GM12801 (cell line): ENCODE data around the gene NBEA.

Experiments used
- TF ChIP-seq, protein P1 (sequence below): IDR thresholded peaks from one replicate; pipeline ENCODE4 v1.5.1; 2011; ENCODE audit warnings: control low read depth; ENCODE audit not compliant: insufficient read length; ENCODE audit errors: extremely low read depth

The NBEA gene

DNA sequence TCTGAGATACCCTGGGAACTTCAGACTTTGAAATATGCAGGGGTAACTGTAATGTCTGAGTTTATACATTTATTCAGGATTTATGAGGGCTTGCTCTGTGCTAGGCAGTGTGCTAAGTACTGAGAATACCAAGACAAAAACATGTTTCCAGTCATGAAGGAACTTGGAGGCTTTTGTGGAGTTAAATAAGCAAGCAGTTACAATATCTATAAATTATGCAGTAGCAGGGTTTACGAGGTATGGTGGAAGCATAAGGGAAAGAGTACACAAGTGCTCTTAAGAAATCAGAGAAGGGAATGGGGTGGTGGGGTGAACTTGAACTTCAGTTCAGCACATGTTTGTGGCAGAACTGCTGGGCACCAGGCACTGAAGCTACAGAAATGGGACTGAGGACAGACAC, 506.4 kb downstream of the NBEA start:
- TF ChIP-seq, protein P1, sequence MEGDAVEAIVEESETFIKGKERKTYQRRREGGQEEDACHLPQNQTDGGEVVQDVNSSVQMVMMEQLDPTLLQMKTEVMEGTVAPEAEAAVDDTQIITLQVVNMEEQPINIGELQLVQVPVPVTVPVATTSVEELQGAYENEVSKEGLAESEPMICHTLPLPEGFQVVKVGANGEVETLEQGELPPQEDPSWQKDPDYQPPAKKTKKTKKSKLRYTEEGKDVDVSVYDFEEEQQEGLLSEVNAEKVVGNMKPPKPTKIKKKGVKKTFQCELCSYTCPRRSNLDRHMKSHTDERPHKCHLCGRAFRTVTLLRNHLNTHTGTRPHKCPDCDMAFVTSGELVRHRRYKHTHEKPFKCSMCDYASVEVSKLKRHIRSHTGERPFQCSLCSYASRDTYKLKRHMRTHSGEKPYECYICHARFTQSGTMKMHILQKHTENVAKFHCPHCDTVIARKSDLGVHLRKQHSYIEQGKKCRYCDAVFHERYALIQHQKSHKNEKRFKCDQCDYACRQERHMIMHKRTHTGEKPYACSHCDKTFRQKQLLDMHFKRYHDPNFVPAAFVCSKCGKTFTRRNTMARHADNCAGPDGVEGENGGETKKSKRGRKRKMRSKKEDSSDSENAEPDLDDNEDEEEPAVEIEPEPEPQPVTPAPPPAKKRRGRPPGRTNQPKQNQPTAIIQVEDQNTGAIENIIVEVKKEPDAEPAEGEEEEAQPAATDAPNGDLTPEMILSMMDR = no peak

DNA sequence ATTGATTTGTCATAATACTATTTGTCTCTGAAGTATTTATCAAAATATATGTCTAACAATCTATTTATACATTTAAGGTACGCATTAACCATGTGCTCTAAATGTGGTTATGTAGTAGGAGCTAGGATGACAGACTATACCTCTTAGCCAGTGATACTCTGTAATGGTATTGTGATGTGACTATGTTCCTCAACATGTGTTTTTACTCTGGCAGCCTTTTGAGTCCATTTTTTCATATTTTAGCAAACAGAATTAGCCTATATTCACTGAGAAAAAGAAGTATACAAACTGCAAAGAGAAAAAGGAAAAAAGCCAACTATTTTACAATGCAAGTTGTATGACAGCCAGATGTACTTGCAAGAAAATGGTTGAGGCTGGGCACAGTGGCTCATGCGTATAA, 507.8 kb downstream of the NBEA start:
- TF ChIP-seq, protein P1 = no peak

DNA sequence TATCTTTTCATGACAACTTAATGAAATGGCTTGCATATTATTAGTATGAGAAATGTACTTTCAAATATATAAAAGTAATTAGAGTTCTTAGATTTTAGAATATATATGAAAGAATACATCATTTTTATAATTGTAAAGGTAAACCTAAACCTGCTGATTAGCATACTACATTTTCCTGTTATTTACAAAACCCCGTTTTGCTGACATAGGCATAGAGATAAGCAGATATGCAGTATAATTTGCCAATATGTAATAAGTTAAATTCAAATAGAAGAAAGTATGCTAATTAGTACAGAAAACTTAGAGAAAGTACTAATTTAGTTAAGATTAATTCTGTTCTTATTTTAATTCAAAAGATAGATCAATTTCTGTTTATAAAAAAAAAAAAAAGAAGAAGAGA, 513.0 kb downstream of the NBEA start:
- TF ChIP-seq, protein P1 = no peak

DNA sequence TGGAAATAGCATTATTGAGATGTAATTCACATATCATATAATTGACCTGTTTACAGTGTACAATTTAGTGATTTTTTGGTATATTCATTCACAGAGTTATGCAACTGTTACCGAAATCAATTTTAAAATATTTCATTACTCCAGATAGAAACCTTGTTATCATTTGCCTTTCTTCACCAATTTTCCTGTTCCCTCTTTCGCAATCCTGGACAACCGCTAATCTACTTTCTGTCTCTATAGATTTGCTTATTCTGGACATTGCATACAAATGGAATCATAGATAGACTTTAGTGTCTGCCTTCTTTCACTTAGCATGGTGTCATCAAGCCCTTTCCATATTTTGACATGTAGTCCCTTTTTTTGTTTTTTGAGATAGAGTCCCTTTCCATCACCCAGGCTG, 515.2 kb downstream of the NBEA start:
- TF ChIP-seq, protein P1 = no peak

DNA sequence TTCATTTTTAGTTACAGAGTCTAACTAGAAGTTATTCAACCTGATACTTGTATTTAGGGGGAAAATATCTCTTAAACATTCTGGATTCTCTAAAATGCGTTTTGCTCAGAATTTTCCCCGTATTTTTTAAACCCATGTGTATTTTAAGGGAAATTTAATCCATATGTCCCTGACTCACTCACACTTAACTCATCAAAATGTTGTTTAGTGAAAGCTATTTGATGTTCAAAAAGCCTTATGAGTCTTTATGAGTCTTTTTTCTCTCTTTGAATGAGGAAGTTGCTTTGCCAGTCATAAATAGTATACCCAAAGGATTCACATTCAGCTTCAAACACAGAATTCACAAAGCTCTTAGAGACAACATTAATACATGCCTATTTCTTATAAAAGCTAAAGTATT, 518.0 kb downstream of the NBEA start:
- TF ChIP-seq, protein P1 = no peak

DNA sequence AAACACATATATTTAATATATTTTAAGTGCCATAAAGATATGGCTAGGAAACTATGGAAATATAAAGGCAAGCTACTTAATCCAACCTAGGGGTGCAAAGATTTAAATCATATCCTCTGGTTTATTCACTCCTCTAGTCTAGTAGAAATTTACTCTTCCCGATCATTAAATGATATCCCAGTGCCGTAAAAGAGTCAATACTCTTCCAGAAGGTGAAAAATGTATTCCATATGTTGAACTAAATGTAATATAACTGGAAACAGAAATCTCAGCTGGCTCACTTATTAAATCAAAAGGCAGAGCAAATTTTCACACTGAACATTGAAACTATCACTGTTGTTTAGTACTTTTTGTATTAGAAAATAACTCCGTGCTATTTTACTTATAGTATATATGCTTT, 523.3 kb downstream of the NBEA start:
- TF ChIP-seq, protein P1 = no peak

DNA sequence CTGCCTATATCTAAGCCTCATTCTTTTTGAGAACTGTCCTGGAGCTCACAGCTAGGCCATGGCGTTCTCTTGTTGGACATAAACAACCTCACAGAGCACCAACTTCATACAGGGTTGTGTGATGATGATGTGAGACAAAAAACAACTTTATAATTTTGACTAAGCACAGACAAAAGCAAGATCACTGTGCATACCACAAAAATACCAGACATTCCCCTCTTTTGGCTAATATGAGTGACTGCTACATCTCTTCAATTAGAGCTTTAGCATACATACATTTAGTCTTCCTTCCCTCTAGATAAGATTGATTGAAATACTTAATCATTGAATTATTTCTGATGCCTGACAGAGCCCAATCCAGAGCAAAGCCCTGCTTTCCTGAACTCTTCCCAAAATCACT, 526.1 kb downstream of the NBEA start:
- TF ChIP-seq, protein P1 = no peak
